Right lobe of liver (tissue), 6 donors: ENCODE results near the gene MRPL18. TPM values are rescaled to one million over a fixed set of nuclear protein-coding genes. Genes with fewer than 3 reads are reported as not detected.

Source experiments
- ATAC-seq, 4 donors: fragments of 200-7000 bp; cut with Tn5 transposase; one replicate each; pipeline ENCODE4 v1.9.1; 2020; ENCODE audit warnings: mild to moderate bottlenecking in 4 of 4, moderate library complexity in 4 of 4
- DNase-seq, 3 donors: peaks; one replicate each; pipeline ENCODE4 v3.0.0-alpha.2; 2020
- H3K27ac ChIP-seq, 3 donors: fragments of 200-600 bp; one replicate each; pipeline ENCODE4 v1.8.0; 2022
- H3K27me3 ChIP-seq, 2 donors: fragments of 200-600 bp; one replicate each; pipeline ENCODE4 v1.8.0; 2022
- H3K36me3 ChIP-seq, 4 donors: fragments of 200-600 bp; sonication (generic) in 1 of 4; one replicate each; pipeline versions ENCODE4 v1.5.1 to v1.8.0; 2017 to 2022; ENCODE audit warnings: control low read depth in 1 of 4
- H3K4me1 ChIP-seq, 4 donors: fragments of 200-600 bp; sonication (generic) in 1 of 4; one replicate each; pipeline versions ENCODE4 v1.5.1 to v1.8.0; 2017 to 2022; ENCODE audit warnings: control low read depth in 1 of 4
- H3K4me3 ChIP-seq, 3 donors: fragments of 200-600 bp; one replicate each; pipeline ENCODE4 v1.8.0; 2022
- H3K9me3 ChIP-seq, 4 donors: fragments of 200-600 bp; sonication (generic) in 1 of 4; one replicate each; pipeline versions ENCODE4 v1.5.1 to v1.8.0; 2017 to 2022; ENCODE audit warnings: control low read depth in 1 of 4
- CTCF ChIP-seq, 4 donors: fragments of 200-600 bp in 3 of 4; fragments of 450-650 bp in 1 of 4; IDR thresholded peaks; one replicate each; pipeline versions ENCODE4 v1.5.1 to v1.8.0; 2016 to 2022; ENCODE audit warnings: antibody characterized with exemption in 4 of 4, mild to moderate bottlenecking in 2 of 4
- POLR2A ChIP-seq: fragments of 450-650 bp; IDR thresholded peaks from one replicate; pipeline ENCODE4 v1.6.1; 2017; ENCODE audit warnings: antibody characterized with exemption, mild to moderate bottlenecking
- WGBS: methylation state at CpG from one replicate; pipeline ENCODE4 v1.1.6; 2018; ENCODE audit warnings: low coverage, low lambda C conversion rate; ENCODE audit not compliant: insufficient coverage; ENCODE audit errors: missing lambda C conversion rate; 5-methylcytosine and 5-hydroxymethylcytosine counted together
- intact Hi-C, 2 donors: fragments of 100-400 bp; cut with DNase I; formaldehyde crosslinking; loops; one replicate each; pipeline versions ENCODE4 v1.11.2 to v1.14.1; 2022
- total RNA-seq, 6 experiments: library from RNA; depleted of rRNA in 2 of 6; stranded (reverse); fragments of >200 nt in 2 of 6; fragmentation: NEBNext Ultra II Directional in 3 of 6; extraction: Animal tissue kit (Norgen Biotek cat#: 25700) in 3 of 6; gene quantifications; one replicate each; pipeline versions ENCODE4 v1.1.0 to v1.2.4, GENCODE V29; 2016 to 2023
- donor health status: DM: no; HTN: yes; CAD: no.
- donor health status: DM: no; HTN: no; CAD: no.
- donor health status: DM: no; HTN: no; CAD: no.
- donor health status: DM: no; HTN: yes; CAD: no.
- donor health status: DM: no; HTN: yes; CAD: no.

The MRPL18 gene
- total RNA-seq, 6 experiments from 2014 or later = 26.6 to 78.5 (median 43.1) TPM

- Histone ChIP-seq H3K27me3 (no peaks in the 10 kb centered on the region), H3K4me3 (no peak overlapping the region), H3K27ac (no peak overlapping the region), H3K9me3 (no peaks in the 10 kb centered on the region), H3K36me3 (no peaks in the 10 kb centered on the region), H3K4me1 (no peaks in the 10 kb centered on the region)
- DNase-seq = no peak
- 100% methylated on average over 2 of the region's 13 CpGs for WGBS
- intact Hi-C loops = no loop called here
- no peak for TF ChIP-seq CTCF (IDR thresholded peaks at IDR 0.05)
- TF ChIP-seq POLR2A = no peak
- no peak for ATAC-seq
Observed at GRCh38 chr6:159826004-159826403, 35.7 kb downstream of the MRPL18 start.

- no peak for TF ChIP-seq CTCF (IDR thresholded peaks at IDR 0.05)
- no peak for TF ChIP-seq POLR2A
- no peaks in the 10 kb centered on the region for H3K9me3 ChIP-seq
- ATAC-seq = no peak
- intact Hi-C loops = no loop called here
- H3K4me3 ChIP-seq = no peak overlapping the region
- DNase-seq = no peak
- no peaks in the 10 kb centered on the region for H3K36me3 ChIP-seq
- 89% methylated on average over 9 of the region's 16 CpGs for WGBS
- H3K27ac ChIP-seq = no peak overlapping the region
- H3K4me1 ChIP-seq = no peaks in the 10 kb centered on the region
- no peaks in the 10 kb centered on the region for H3K27me3 ChIP-seq
Observed at GRCh38 chr6:159826968-159827647, 36.8 kb downstream of the MRPL18 start.

- Histone ChIP-seq H3K27me3 (no peaks in the 10 kb centered on the region), H3K27ac (no peak overlapping the region), H3K36me3 (no peaks in the 10 kb centered on the region), H3K9me3 (no peaks in the 10 kb centered on the region), H3K4me1 (no peaks in the 10 kb centered on the region), H3K4me3 (no peak overlapping the region)
- intact Hi-C loops = no loop called here
- WGBS = 60% methylated on average over 4 of the region's 7 CpGs
- DNase-seq (no peak), ATAC-seq (no peak)
- no peak for TF ChIP-seq POLR2A
- no peak for TF ChIP-seq CTCF (IDR thresholded peaks at IDR 0.05)
Observed at GRCh38 chr6:159828074-159828473, 37.8 kb downstream of the MRPL18 start.

- H3K36me3 ChIP-seq = no peaks in the 10 kb centered on the region
- no peaks in the 10 kb centered on the region for H3K4me1 ChIP-seq
- WGBS = 53% methylated on average over 4 of the region's 4 CpGs
- no peak for ATAC-seq
- no peak overlapping the region for H3K4me3 ChIP-seq
- no peak for DNase-seq
- no peaks in the 10 kb centered on the region for H3K27me3 ChIP-seq
- TF ChIP-seq CTCF (IDR thresholded peaks at IDR 0.05) = no peak
- no peak for TF ChIP-seq POLR2A
- H3K9me3 ChIP-seq = no peaks in the 10 kb centered on the region
- intact Hi-C loops = no loop called here
- H3K27ac ChIP-seq = no peak overlapping the region
Observed at GRCh38 chr6:159829526-159829925, 39.3 kb downstream of the MRPL18 start.
